Measurements from ENCODE around the gene HBZ. TPM values are rescaled to one million over a fixed set of nuclear protein-coding genes. Genes with fewer than 3 reads are reported as not detected.
A peak's percentile ranks its signal among the peaks of the same experiment; 100 is the strongest.
"Not testable (repeated sequence)": the region's sequence is repeated elsewhere in the genome, so short reads cannot be mapped to it uniquely, and the experiment has no call there.

The HBZ gene
- total and polyA plus RNA-seq, 7 donors, result 0.05 to 0.12 (median 0.11) TPM; not detected in 4

DNA sequence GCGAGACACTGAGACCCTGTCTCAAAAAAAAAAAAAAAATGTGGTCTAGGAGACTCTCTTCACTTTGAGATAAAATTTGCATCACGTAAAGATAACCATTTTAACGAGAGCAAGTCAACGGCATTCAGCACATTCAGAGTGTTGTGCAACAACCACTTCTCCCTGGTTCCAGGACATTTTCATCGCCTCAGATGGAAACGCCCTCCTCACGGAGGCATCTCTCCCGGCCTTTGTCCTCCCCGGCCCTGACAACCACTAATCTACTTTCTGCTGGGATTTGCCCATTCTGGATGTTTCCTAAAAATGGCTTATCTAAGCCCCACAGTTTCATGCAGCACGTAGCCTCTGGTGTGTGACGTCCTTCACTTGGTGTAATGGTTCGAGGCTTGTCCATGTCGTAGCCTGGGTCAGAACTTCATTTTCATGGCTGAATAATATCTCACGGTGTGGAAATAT lies 7.6 kb upstream of the HBZ start:
- H3K4me1 ChIP-seq, result no peaks in the 10 kb centered on the region
- H3K9me3 ChIP-seq, result no peaks in the 10 kb centered on the region
- no peak for ATAC-seq
- H3K27me3 ChIP-seq (ENCODE audit: insufficient read depth in 3 of 3, low read length in 2 of 3), result peaks cover 0 to 22% (median 3%) of the 10 kb centered on the region in 3 donors
- WGBS, 3 donors, result 83 to 88% (median 83%) methylated on average over 14 of the region's 14 CpGs
- intact Hi-C loops (cut with DNase I), result no loop called here
- H3K4me3 ChIP-seq, result no peak overlapping the region
- TF ChIP-seq, protein P1, sequence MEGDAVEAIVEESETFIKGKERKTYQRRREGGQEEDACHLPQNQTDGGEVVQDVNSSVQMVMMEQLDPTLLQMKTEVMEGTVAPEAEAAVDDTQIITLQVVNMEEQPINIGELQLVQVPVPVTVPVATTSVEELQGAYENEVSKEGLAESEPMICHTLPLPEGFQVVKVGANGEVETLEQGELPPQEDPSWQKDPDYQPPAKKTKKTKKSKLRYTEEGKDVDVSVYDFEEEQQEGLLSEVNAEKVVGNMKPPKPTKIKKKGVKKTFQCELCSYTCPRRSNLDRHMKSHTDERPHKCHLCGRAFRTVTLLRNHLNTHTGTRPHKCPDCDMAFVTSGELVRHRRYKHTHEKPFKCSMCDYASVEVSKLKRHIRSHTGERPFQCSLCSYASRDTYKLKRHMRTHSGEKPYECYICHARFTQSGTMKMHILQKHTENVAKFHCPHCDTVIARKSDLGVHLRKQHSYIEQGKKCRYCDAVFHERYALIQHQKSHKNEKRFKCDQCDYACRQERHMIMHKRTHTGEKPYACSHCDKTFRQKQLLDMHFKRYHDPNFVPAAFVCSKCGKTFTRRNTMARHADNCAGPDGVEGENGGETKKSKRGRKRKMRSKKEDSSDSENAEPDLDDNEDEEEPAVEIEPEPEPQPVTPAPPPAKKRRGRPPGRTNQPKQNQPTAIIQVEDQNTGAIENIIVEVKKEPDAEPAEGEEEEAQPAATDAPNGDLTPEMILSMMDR (IDR thresholded peaks at IDR 0.05), result no peak
- no peaks in the 10 kb centered on the region for H3K36me3 ChIP-seq (ENCODE audit: insufficient read depth in 1 of 2, low read depth in 1 of 2)
- DNase-seq, result peak in 1 of 2 donors; percentile 9
- H3K27ac ChIP-seq, result no peak overlapping the region

DNA sequence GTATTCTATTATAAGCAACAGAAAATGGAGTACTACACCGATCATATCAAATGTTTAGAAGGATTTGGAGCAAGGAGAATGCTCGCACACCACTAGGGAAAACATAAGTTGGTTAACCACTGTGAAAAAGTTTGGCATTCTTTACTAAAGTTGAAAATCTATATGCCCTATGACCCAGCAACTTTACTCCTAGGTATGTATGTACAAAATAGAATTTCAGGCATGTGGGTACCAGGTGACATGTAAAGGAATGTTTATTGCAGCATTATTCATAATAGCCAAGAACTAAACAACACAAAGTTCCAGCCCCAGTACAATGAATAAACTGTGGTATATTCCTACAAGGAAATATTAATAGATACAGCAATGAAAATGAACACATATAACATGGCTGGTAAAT lies 5.8 kb upstream of the HBZ start:
- Histone ChIP-seq H3K36me3 (ENCODE audit: insufficient read depth in 1 of 2, low read depth in 1 of 2) (no peaks in the 10 kb centered on the region), H3K27me3 (ENCODE audit: insufficient read depth in 3 of 3, low read length in 2 of 3) (peaks cover 0 to 33% (median 3%) of the 10 kb centered on the region in 3 donors), H3K4me1 (no peaks in the 10 kb centered on the region), H3K9me3 (no peaks in the 10 kb centered on the region), H3K4me3 (no peak overlapping the region), H3K27ac (no peak overlapping the region)
- ATAC-seq (no peak), DNase-seq (no peak)
- intact Hi-C loops (cut with DNase I), result no loop called here
- TF ChIP-seq, protein P1 (IDR thresholded peaks at IDR 0.05), result no peak
- 46 to 61% (median 57%) methylated on average over 2 of the region's 2 CpGs for WGBS, 3 donors

DNA sequence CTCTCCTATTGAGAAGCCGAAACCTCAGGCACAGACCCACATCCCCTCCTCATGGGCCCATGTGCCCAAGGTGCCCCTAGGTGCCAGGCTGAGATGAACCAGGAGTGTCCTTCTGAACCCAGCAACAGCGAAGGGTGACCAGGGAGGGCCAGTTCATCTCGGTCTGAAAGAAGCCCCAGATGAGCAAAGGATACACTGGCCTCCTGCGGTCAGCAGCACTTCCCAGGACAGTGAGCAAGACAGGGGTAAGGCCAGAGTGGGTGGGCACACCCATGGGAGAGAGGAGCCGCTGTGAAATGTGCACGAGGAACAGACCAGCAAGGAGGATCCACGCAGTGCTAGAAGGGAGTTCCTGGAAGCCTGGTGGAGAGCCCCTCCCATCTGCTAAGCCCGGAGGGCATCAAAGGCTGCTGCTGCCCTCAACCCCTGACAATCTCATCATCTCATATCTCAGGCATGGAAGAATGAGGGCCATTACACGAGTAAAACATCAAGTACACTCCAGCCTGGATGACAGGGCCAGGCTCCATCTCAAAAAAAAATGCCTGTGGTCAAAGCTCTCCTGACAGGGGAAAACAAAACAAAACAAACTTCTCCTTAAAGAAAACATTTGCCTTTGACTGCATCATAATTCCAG lies 3.3 kb upstream of the HBZ start:
- H3K27ac ChIP-seq, result no peak overlapping the region
- no peaks in the 10 kb centered on the region for H3K9me3 ChIP-seq
- H3K4me1 ChIP-seq, result no peaks in the 10 kb centered on the region
- TF ChIP-seq, protein P1 (IDR thresholded peaks at IDR 0.05), result no peak
- peaks cover 0 to 31% (median 3%) of the 10 kb centered on the region in 3 donors for H3K27me3 ChIP-seq (ENCODE audit: insufficient read depth in 3 of 3, low read length in 2 of 3)
- ATAC-seq, result no peak
- no peak overlapping the region for H3K4me3 ChIP-seq
- 42 to 45% (median 44%) methylated on average over 9 of the region's 9 CpGs for WGBS, 3 donors
- intact Hi-C loops (cut with DNase I), result no loop called here
- no peaks in the 10 kb centered on the region for H3K36me3 ChIP-seq (ENCODE audit: insufficient read depth in 1 of 2, low read depth in 1 of 2)
- no peak for DNase-seq

DNA sequence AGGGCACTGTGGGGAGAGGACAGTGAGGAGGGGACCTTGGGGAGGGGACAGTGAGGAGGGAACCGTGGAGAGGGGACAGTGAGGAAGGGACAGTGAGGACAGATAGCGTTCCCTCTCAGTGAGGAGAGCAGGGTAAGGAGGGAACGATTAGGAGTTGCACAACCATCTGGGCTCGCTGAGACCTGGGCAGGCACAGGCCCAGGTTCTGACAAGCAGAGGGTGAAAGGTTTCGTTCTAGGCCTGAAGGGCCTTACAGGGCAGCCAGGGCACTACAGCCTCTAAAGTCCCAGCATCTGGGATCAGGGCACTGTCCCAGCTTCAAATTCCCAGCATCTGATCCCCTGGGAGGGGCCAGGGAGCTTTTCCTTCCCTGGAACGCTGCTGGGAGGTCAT lies 681 bp downstream of the HBZ start:
- H3K27ac ChIP-seq; H3K9me3 ChIP-seq; H3K4me3 ChIP-seq; intact Hi-C loops (cut with DNase I); H3K4me1 ChIP-seq; H3K36me3 ChIP-seq (ENCODE audit: insufficient read depth in 1 of 2, low read depth in 1 of 2); DNase-seq: not testable (repeated sequence)
- WGBS, 3 donors, result 36 to 58% (median 53%) methylated on average over 3 to 4 of the region's 6 CpGs
- peaks cover 0 to 54% (median 9%) of the 10 kb centered on the region in 3 donors for H3K27me3 ChIP-seq (ENCODE audit: insufficient read depth in 3 of 3, low read length in 2 of 3)
- peak in 1 of 4 donors; percentile 29 for ATAC-seq

DNA sequence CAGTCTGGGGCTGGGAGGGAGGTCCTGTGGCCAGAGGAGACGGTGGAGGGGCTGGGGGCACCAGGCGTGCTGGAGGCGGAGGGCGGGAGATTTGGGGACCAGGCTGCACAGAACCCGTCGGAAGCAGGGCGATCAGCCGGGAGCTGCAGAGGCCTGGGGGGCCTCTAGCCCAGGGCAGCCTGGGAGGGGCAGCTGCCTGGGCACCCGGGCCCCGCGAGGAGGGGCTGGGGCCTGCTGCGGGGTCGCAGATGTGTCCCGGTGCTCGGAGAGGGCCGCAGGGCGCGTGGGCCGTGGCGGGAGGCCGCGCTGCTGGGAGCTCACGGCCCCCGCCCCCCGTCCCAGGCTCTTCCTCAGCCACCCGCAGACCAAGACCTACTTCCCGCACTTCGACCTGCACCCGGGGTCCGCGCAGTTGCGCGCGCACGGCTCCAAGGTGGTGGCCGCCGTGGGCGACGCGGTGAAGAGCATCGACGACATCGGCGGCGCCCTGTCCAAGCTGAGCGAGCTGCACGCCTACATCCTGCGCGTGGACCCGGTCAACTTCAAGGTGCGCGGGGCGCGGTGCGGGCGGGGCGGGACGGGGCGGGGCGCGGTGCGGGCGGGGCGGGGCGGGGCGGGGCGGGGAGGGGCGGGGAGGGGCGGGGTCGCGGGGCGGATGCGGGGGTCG lies 1.2 kb downstream of the HBZ start:
- intact Hi-C loops (cut with DNase I); H3K27ac ChIP-seq; H3K4me1 ChIP-seq; H3K4me3 ChIP-seq; H3K9me3 ChIP-seq; DNase-seq; H3K36me3 ChIP-seq (ENCODE audit: insufficient read depth in 1 of 2, low read depth in 1 of 2): not testable (repeated sequence)
- ATAC-seq, result peak in 2 of 4 donors; percentile 27 to 38
- WGBS, 3 donors, result no CpG with 5 or more reads among the region's 74 CpGs
- peaks cover 0 to 54% (median 9%) of the 10 kb centered on the region in 3 donors for H3K27me3 ChIP-seq (ENCODE audit: insufficient read depth in 3 of 3, low read length in 2 of 3)
